Frontal cortex (tissue), 4 donors: ENCODE measurements around the gene PRKACA. TPM values are rescaled to one million over a fixed set of nuclear protein-coding genes. Genes with fewer than 3 reads are reported as not detected.
"Not testable (repeated sequence)": the region's sequence is repeated elsewhere in the genome, so short reads cannot be mapped to it uniquely, and the experiment has no call there.

Experiments used
- DNase-seq, 2 donors: peaks; one replicate each; pipeline ENCODE4 v3.0.0; 2012; ENCODE audit warnings: low spot score in 2 of 2
- FAIRE-seq: peaks from 2 replicates; lab custom pipeline; 2012; peaks lifted over from hg19 to GRCh38; lab: Jason Lieb, UNC
- total RNA-seq: library from RNA; depleted of rRNA; stranded (reverse); fragments of >200 nt; gene quantifications from one replicate; pipeline ENCODE4 v1.2.3, GENCODE V29; 2014
- donor health status: control.
- donor health status: control.
- donor health status: control.

Gene PRKACA
- total RNA-seq, 1 donor from 2014 or later: 22.0 TPM

- DNase-seq (no peak), FAIRE-seq (no peak)
These were observed 31.3 kb upstream of the PRKACA start for GRCh38 chr19:14148751-14149410.

GRCh38 chr19:14147797-14148605 lies 30.4 kb upstream of the PRKACA start:
- FAIRE-seq: no peak
- DNase-seq: peak; percentile 77 to 86

- no peak for DNase-seq
These were observed 29.2 kb upstream of the PRKACA start for GRCh38 chr19:14146789-14147216.

GRCh38 chr19:14146169-14146568 lies 28.6 kb upstream of the PRKACA start:
- FAIRE-seq: not testable (repeated sequence)

More at GRCh38 chr19:14146789-14147216, 29.2 kb upstream of the PRKACA start:
- FAIRE-seq: no peak

GRCh38 chr19:14145381-14145780 lies 27.8 kb upstream of the PRKACA start:
- DNase-seq: no peak
- FAIRE-seq: no peak

More at GRCh38 chr19:14146169-14146568, 28.6 kb upstream of the PRKACA start:
- DNase-seq: not testable (repeated sequence)

- FAIRE-seq: no peak
- no peak for DNase-seq
These were observed 25.0 kb upstream of the PRKACA start for GRCh38 chr19:14142262-14143190.

GRCh38 chr19:14141041-14141440 lies 23.5 kb upstream of the PRKACA start:
- DNase-seq (no peak), FAIRE-seq (no peak)

GRCh38 chr19:14139944-14140343 lies 22.4 kb upstream of the PRKACA start:
- DNase-seq: no peak
- FAIRE-seq: no peak

- no peak for FAIRE-seq
- peak in 1 of 2 donors; percentile 27 for DNase-seq
These were observed 21.2 kb upstream of the PRKACA start for GRCh38 chr19:14138576-14139265.

- peak; percentile 91 for FAIRE-seq
- peak; percentile 97 for DNase-seq
These were observed 19.1 kb upstream of the PRKACA start, which contains the start of gene ASF1B for GRCh38 chr19:14136509-14137281. TSS of gene ASF1B (minus strand) at chr19:14136589. CDS start at chr19:14136456, 133 bp downstream.

- no peak for FAIRE-seq
- DNase-seq: no peak
These were observed 18.5 kb upstream of the PRKACA start for GRCh38 chr19:14135985-14136508.

- FAIRE-seq (no peak), DNase-seq (no peak)
These were observed 17.8 kb upstream of the PRKACA start for GRCh38 chr19:14135355-14135754.

GRCh38 chr19:14127929-14128509 lies 10.5 kb upstream of the PRKACA start:
- no peak for DNase-seq
- FAIRE-seq: no peak

- FAIRE-seq: no peak
These were observed 9.6 kb upstream of the PRKACA start for GRCh38 chr19:14127176-14127575.

GRCh38 chr19:14122924-14123323 lies 5.4 kb upstream of the PRKACA start:
- FAIRE-seq: no peak
- no peak for DNase-seq

More at GRCh38 chr19:14127176-14127575, 9.6 kb upstream of the PRKACA start:
- DNase-seq: no peak

- FAIRE-seq: no peak
- DNase-seq: no peak
These were observed 2.9 kb upstream of the PRKACA start for GRCh38 chr19:14120497-14120780.

- DNase-seq (no peak), FAIRE-seq (no peak)
These were observed 2.3 kb upstream of the PRKACA start for GRCh38 chr19:14119644-14120496.
